Astrocyte (in vitro differentiated cells and primary cell): ENCODE results near the gene ROBO2. TPM values are rescaled to one million over a fixed set of nuclear protein-coding genes. Genes with fewer than 3 reads are reported as not detected.

Source experiments
- DNase-seq: peaks from one replicate; pipeline ENCODE4 v3.0.0-alpha.2; 2010; ENCODE audit warnings: low read depth
- FAIRE-seq: peaks from 2 replicates; lab custom pipeline; 2011; peaks lifted over from hg19 to GRCh38; lab: Jason Lieb, UNC
- H2AFZ ChIP-seq: 2 replicates; pipeline ENCODE4 v1.6.0; 2012; ENCODE audit warnings: low read depth, low read length, inconsistent platforms
- H3K27ac ChIP-seq: 2 replicates; pipeline ENCODE4 v1.5.1; 2011; ENCODE audit warnings: low read depth, low read length, inconsistent platforms
- H3K27me3 ChIP-seq: 2 replicates; pipeline ENCODE4 v1.6.0; 2011; ENCODE audit warnings: low read length, inconsistent platforms; ENCODE audit not compliant: insufficient read depth
- H3K36me3 ChIP-seq: 2 replicates; pipeline ENCODE4 v1.5.1; 2011; ENCODE audit warnings: low read length, inconsistent platforms; ENCODE audit not compliant: insufficient read depth
- H3K4me1 ChIP-seq: 2 replicates; pipeline ENCODE4 v1.5.1; 2011; ENCODE audit warnings: low read length, inconsistent platforms; ENCODE audit not compliant: insufficient read depth
- H3K4me2 ChIP-seq: 2 replicates; pipeline ENCODE4 v1.6.0; 2012; ENCODE audit warnings: low read length, inconsistent platforms
- H3K4me3 ChIP-seq: 2 replicates; pipeline ENCODE4 v1.5.1; 2011; ENCODE audit warnings: low read depth, mild to moderate bottlenecking, low read length, inconsistent platforms; ENCODE audit not compliant: insufficient read depth
- H3K79me2 ChIP-seq: 2 replicates; pipeline ENCODE4 v1.6.0; 2012; ENCODE audit warnings: mild to moderate bottlenecking, low read length, inconsistent platforms; ENCODE audit not compliant: insufficient read depth
- H3K9ac ChIP-seq: 2 replicates; pipeline ENCODE4 v1.6.0; 2012; ENCODE audit warnings: mild to moderate bottlenecking, low read length, inconsistent platforms
- H3K9me3 ChIP-seq: 2 replicates; pipeline ENCODE4 v1.5.1; 2012; ENCODE audit warnings: low read depth, mild to moderate bottlenecking, low read length, inconsistent platforms; ENCODE audit not compliant: insufficient read depth
- H4K20me1 ChIP-seq: 2 replicates; pipeline ENCODE4 v1.6.0; 2012; ENCODE audit warnings: low read length, inconsistent platforms; ENCODE audit not compliant: insufficient read depth
- H3K27ac Mint-ChIP-seq: one replicate; pipeline ENCODE4 v1.8.0; 2021; ENCODE audit warnings: mild to moderate bottlenecking, mixed read lengths; ENCODE audit not compliant: unreplicated experiment
- H3K27me3 Mint-ChIP-seq: one replicate; pipeline ENCODE4 v1.8.0; 2021; ENCODE audit warnings: low read depth, mixed read lengths; ENCODE audit not compliant: unreplicated experiment
- H3K36me3 Mint-ChIP-seq: one replicate; pipeline ENCODE4 v1.8.0; 2021; ENCODE audit warnings: low read depth, mixed read lengths; ENCODE audit not compliant: unreplicated experiment
- H3K4me1 Mint-ChIP-seq: one replicate; pipeline ENCODE4 v1.8.0; 2021; ENCODE audit warnings: low read depth, mixed read lengths; ENCODE audit not compliant: unreplicated experiment
- H3K4me3 Mint-ChIP-seq: one replicate; pipeline ENCODE4 v1.8.0; 2021; ENCODE audit warnings: mild to moderate bottlenecking, moderate library complexity, mixed read lengths; ENCODE audit not compliant: unreplicated experiment
- H3K9me3 Mint-ChIP-seq: one replicate; pipeline ENCODE4 v1.8.0; 2021; ENCODE audit warnings: mild to moderate bottlenecking, mixed read lengths; ENCODE audit not compliant: unreplicated experiment
- EZH2 ChIP-seq: IDR thresholded peaks from 2 replicates; pipeline ENCODE4 v1.6.1; 2012; ENCODE audit warnings: mild to moderate bottlenecking, low read length, inconsistent platforms; ENCODE audit not compliant: insufficient read depth
- total RNA-seq: library from RNA; stranded (reverse); gene quantifications from 2 replicates; pipeline ENCODE4 v1.2.1, GENCODE V29; 2021
- TF ChIP-seq, protein P1 (sequence below): IDR thresholded peaks from 2 replicates; pipeline ENCODE4 v1.5.1; 2011; ENCODE audit warnings: low read depth, mild to moderate bottlenecking, inconsistent platforms, low read length, moderate library complexity; ENCODE audit not compliant: insufficient read depth

Gene ROBO2
- total RNA-seq, 1 donor from 2014 or later = 1.4 TPM

DNA sequence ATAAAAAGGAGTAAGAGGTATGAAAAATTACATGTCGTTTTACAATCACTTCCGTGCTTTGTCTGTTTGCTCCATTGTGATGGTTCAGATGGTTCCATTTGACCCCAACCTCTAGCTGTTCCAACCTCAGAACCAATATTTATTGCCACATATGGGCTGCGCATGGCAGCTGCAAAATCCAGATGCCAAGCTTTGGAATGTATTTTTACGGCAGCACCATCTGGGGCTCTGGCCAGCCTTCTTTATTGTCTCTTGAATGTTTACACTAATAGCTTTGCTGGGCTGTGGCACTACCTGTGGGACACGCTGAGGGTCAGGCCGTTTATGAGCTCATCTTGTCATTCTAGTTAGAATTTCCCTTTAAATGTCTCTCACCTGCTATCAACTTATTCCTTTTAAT lies 219.8 kb downstream of the ROBO2 start:
- no peak overlapping the region for H2AFZ ChIP-seq
- H4K20me1 ChIP-seq = no peaks in the 10 kb centered on the region
- no peak overlapping the region for H3K9ac ChIP-seq
- Mint-ChIP-seq H3K4me1 (no peaks in the 10 kb centered on the region), H3K9me3 (no peaks in the 10 kb centered on the region), H3K36me3 (no peaks in the 10 kb centered on the region), H3K27me3 (peaks cover 2% of the 10 kb centered on the region), H3K27ac (no peak overlapping the region), H3K4me3 (no peak overlapping the region)
- FAIRE-seq (no peak), DNase-seq (no peak)
- no peak overlapping the region for H3K27ac ChIP-seq
- no peaks in the 10 kb centered on the region for H3K9me3 ChIP-seq
- TF ChIP-seq, protein P1, sequence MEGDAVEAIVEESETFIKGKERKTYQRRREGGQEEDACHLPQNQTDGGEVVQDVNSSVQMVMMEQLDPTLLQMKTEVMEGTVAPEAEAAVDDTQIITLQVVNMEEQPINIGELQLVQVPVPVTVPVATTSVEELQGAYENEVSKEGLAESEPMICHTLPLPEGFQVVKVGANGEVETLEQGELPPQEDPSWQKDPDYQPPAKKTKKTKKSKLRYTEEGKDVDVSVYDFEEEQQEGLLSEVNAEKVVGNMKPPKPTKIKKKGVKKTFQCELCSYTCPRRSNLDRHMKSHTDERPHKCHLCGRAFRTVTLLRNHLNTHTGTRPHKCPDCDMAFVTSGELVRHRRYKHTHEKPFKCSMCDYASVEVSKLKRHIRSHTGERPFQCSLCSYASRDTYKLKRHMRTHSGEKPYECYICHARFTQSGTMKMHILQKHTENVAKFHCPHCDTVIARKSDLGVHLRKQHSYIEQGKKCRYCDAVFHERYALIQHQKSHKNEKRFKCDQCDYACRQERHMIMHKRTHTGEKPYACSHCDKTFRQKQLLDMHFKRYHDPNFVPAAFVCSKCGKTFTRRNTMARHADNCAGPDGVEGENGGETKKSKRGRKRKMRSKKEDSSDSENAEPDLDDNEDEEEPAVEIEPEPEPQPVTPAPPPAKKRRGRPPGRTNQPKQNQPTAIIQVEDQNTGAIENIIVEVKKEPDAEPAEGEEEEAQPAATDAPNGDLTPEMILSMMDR = no peak
- TF ChIP-seq EZH2 = no peak
- H3K4me1 ChIP-seq = no peaks in the 10 kb centered on the region
- no peaks in the 10 kb centered on the region for H3K79me2 ChIP-seq
- no peaks in the 10 kb centered on the region for H3K27me3 ChIP-seq
- no peak overlapping the region for H3K4me3 ChIP-seq
- H3K36me3 ChIP-seq = peaks cover 2% of the 10 kb centered on the region
- H3K4me2 ChIP-seq = no peak overlapping the region

DNA sequence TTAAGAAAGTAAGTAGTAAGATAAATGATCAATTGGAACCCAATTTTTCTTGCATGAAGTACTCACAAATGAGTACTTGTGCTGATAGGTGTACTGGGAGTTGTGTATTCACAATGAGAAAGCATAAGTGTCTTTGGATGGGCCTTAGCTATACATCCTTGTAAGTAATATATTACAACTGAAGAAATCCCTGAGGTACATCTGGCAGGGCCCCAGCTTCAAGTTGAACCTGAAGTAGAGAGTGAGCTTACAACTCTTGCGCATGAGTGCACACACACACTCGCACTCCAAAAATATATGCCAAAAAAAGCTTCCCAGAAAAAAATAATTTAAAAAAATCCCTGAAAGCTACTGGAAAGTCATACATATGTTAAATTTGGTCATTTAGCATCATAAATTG lies 222.5 kb downstream of the ROBO2 start:
- Histone ChIP-seq H3K4me3 (no peak overlapping the region), H2AFZ (no peak overlapping the region), H3K27me3 (no peaks in the 10 kb centered on the region), H3K4me1 (no peaks in the 10 kb centered on the region), H3K9ac (no peak overlapping the region), H3K79me2 (no peaks in the 10 kb centered on the region), H4K20me1 (no peaks in the 10 kb centered on the region), H3K4me2 (no peak overlapping the region), H3K36me3 (peaks cover 2% of the 10 kb centered on the region), H3K9me3 (no peaks in the 10 kb centered on the region), H3K27ac (no peak overlapping the region)
- no peaks in the 10 kb centered on the region for H3K9me3 Mint-ChIP-seq
- H3K27me3 Mint-ChIP-seq = no peaks in the 10 kb centered on the region
- no peak overlapping the region for H3K27ac Mint-ChIP-seq
- no peak overlapping the region for H3K4me3 Mint-ChIP-seq
- DNase-seq (no peak), FAIRE-seq (no peak)
- H3K4me1 Mint-ChIP-seq = no peaks in the 10 kb centered on the region
- TF ChIP-seq EZH2 = no peak
- TF ChIP-seq, protein P1 = no peak
- H3K36me3 Mint-ChIP-seq = no peaks in the 10 kb centered on the region

DNA sequence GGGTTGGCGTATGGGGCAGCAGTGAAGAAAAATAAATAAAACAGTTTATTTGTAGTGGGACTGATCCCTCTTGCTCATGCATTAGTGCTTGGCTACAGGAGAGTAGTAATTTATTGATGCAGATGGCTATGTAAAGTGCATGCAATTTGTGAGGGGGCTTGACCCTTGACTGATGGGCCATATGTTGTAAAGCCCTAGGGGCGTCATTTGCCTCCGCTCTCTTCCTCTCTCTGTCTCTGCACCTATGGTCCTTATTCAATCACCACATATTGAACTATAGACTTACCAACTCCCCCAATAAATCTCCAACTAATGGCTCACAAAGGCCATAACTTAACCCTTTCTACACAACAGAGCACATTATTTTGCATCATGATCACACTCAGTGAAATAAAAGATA lies 227.7 kb downstream of the ROBO2 start:
- Histone ChIP-seq H4K20me1 (no peaks in the 10 kb centered on the region), H3K4me1 (no peaks in the 10 kb centered on the region), H3K9me3 (no peaks in the 10 kb centered on the region), H3K4me2 (no peak overlapping the region), H3K79me2 (no peaks in the 10 kb centered on the region), H3K27me3 (no peaks in the 10 kb centered on the region), H3K27ac (no peak overlapping the region), H2AFZ (no peak overlapping the region), H3K4me3 (no peak overlapping the region), H3K36me3 (no peaks in the 10 kb centered on the region), H3K9ac (no peak overlapping the region)
- no peaks in the 10 kb centered on the region for H3K4me1 Mint-ChIP-seq
- no peaks in the 10 kb centered on the region for H3K27me3 Mint-ChIP-seq
- no peak for FAIRE-seq
- no peak overlapping the region for H3K4me3 Mint-ChIP-seq
- no peaks in the 10 kb centered on the region for H3K9me3 Mint-ChIP-seq
- H3K27ac Mint-ChIP-seq = no peak overlapping the region
- no peak for TF ChIP-seq EZH2
- TF ChIP-seq, protein P1 = no peak
- DNase-seq = no peak
- H3K36me3 Mint-ChIP-seq = no peaks in the 10 kb centered on the region
